Fibroblast of skin of right quadriceps (primary cell): Measurements from ENCODE around the gene GALNTL6.

Source experiments
- DNase-seq: peaks from one replicate; pipeline ENCODE4 v3.0.0-alpha.2; 2013

The GALNTL6 gene

GRCh38 chr4:171889681-171890080 is 76.5 kb downstream of the GALNTL6 start:
- DNase-seq: no peak

GRCh38 chr4:171891038-171891437 is 77.8 kb downstream of the GALNTL6 start:
- DNase-seq: no peak

DNA sequence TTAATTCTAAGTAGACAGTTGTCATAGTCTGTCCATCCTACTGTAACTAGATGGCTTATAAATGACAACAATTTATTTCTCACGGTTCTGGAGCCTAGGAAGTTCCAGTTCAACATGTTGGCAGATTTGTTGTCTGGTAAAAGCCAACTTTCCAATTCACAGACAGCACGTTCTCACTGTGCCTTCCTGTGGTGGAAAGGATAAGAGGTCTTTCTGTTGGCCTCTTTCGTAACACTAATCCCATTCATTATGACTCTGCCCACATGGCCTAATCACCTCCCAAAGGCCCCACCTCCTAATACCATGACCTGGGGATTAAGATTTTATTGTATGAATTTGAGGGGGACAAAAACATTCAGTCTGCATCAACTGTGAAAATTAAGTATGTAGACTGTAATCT is 83.2 kb downstream of the GALNTL6 start:
- DNase-seq: no peak

DNA sequence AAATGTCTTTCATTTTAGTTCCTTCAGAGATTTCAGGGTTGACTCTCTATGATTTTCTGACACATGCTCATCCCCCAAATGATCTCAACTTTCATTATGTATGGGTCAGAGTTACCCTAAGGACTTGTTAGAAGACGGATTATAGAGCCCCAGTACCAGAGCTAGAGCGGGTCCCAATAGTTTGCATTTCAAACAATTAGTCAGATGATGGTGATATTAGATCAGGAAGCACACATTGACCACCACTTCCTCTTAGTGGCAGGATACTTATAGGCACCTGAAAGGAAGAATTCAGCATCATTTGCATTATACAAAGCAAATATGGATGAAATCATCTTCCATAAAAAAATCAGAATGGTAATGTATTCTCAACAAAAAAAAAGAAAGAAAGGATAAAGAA is 106.1 kb downstream of the GALNTL6 start:
- DNase-seq: no peak

- no peak for DNase-seq
Measured at GRCh38 chr4:171920901-171921300, 107.7 kb downstream of the GALNTL6 start.

GRCh38 chr4:171924746-171925376 is 111.7 kb downstream of the GALNTL6 start:
- DNase-seq: peak; percentile 20

DNA sequence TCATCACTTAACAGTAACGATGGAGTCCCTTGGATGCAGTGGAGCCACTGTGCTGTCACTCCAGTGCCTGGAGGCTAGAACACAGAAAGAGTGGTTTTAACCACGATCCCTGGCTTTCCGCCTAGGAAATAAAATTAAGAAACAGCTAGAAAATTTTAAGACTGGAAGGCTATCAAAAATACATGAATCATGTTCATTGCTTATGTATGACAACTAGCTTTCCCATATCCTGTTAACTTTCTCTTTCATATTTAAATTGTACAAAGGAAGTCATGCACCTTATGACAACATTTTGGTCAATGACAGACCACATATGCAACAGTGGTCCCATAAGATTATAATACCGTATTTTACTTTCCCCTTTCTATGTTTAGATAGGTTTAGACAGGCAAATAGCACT is 115.1 kb downstream of the GALNTL6 start:
- peak; percentile 18 for DNase-seq

DNA sequence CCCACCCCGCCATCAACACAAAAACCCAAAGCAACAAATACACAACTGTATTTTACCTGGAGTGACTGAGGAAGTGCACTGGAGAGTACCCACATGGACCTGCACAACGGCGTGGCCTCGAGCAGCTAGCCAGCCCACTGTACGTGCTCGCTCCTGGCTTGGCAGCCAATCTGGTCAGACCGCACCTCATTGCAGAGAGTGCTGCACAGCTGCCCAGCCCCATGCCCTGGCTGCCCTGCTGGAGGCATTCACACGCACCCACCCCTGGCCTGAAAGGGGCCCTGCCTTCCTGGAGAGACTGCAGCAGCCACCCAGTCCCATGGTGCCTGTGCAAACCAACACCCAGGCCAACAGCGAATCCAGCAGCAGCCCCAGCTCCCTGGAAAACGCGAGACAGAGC is 116.3 kb downstream of the GALNTL6 start:
- DNase-seq: no peak

GRCh38 chr4:171929907-171930306 is 116.7 kb downstream of the GALNTL6 start:
- no peak for DNase-seq

DNA sequence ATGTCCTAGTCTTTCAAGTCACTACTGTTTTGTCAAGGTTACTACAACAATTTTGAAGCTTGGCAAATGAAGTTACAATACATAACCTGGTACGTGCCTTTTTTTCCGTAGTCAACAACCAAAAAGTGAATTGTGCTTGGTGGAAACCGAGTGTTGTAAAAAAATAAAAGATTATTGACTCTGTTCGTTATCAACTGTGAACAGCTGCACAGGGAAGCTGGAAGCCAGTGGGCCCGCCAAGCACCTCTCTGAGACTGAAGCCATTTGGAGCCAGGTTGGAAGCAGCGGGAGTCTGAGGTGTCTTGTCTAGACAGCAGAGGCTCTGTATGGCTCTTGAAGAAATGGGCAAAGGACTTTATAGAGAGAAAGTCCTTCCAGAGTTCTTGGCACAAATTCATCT is 119.0 kb downstream of the GALNTL6 start:
- no peak for DNase-seq

DNA sequence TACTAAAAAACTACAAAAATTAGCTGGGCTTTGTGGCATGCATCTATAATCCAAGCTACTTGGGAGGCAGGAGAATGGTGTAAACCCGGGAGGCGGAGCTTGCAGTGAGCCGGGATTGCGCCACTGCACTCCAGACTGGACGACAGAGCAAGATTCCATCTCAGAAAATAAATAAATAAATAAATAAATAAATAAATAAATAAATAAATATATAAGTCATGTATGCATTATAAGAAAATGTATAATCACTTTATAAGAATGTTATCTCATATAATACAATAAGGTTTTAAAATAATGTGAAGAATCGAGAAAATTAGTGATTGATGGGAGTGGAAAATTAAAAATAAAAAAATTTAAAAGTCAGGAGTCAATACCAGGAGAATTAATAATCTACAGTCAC is 127.5 kb downstream of the GALNTL6 start:
- DNase-seq: no peak

DNA sequence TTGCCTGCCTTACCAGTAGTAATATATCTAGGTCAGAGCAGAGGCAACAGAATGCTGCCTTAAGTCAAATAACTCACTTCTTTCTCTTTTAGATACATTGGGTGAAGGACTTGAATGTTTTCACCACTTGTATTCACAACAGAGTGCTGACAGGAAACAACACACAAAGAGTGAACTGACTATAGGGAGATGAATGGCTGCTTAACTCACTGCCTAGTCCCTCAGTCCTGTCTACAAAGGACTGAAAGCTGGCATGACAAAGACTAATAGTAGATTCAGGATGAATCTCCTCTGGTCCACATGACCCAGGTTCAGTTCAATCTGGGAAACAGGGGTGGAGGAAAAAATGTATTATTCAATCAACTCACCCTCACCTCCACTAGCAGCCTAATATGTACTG is 134.2 kb downstream of the GALNTL6 start:
- DNase-seq: no peak

DNA sequence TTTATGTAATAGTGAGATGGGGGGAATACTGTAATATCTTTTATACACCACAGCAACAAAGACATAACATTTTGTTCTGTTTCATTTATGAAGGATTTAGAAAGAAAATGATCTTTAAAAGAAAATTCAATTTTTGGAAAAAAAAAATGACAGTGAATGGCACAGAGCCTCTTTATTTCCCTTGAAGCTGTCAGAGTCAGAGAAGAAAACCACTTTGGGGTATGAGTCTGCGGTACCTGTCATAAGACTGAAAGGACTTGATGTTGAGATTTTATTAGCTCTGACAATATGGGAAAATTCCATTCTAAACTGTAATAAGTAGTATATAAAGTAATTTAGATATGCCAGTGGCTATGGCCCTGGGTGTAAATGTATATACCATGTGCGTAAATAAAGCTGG is 134.8 kb downstream of the GALNTL6 start:
- no peak for DNase-seq

- DNase-seq: peak; percentile 3
Measured at GRCh38 chr4:171954650-171955049, 141.4 kb downstream of the GALNTL6 start.

GRCh38 chr4:171956678-171957077 is 143.5 kb downstream of the GALNTL6 start:
- DNase-seq: peak; percentile 5

- DNase-seq: no peak
Measured at GRCh38 chr4:171962110-171962509, 148.9 kb downstream of the GALNTL6 start.

GRCh38 chr4:171966356-171966755 is 153.2 kb downstream of the GALNTL6 start:
- DNase-seq: no peak

DNA sequence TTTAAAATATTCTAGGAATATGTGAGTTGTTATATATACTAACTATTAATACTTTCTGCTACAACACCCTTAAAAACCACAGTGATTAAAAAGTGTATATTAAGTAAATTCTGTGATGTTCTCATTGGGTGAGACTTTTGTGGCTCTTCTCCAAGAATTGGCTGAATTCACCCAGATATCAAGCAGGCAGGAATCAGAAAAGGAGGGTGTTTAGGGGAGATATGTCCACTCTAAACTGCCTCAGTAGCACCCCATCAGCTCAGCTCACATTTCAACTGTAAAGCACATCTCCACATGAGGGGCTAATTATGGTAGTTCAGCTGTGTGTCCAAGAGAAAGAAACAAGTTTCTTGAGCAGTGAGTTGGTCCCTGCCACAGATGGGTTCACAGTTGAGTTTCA is 165.0 kb downstream of the GALNTL6 start:
- DNase-seq: no peak

DNA sequence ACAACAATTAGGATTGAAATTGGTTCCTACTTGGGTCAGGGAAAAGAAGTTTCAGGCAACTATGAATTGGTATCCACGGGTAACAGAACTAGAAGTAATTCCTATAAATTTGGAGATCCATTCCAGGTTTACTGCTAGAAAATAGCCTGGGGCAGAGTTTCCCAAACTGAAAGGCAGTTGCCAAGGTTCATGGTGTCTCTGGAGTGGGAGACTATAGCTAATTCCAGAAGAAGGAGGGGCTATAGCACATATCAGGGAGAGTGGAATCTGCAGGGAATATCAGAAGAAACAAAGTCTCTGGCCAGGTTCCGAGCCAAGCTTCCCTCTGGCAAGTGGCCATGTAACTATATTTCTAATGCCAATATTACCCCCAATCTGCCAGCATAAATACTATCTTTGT is 166.3 kb downstream of the GALNTL6 start:
- DNase-seq: no peak

DNA sequence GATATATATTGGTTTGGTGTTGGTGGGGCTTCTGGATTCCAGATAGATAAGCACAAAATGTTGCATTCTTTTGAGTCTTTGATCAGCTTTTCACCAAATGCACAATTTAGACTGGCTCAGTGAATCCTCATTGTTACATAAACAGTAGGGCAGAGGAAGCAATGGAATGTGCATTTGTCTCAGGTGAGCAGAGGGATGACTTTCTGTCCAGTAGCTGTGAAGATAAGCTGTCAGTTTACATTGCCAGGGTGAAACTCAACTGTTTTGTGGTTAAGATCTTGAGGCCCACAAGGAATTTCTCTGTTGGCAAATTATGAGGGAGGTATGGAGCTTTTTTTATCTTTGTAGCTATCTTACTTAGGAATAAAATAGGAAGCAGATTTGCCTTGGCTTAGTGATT is 168.0 kb downstream of the GALNTL6 start:
- DNase-seq: no peak

- DNase-seq: no peak
Measured at GRCh38 chr4:171983935-171984805, 171.0 kb downstream of the GALNTL6 start.

- no peak for DNase-seq
Measured at GRCh38 chr4:171985129-171985528, 171.9 kb downstream of the GALNTL6 start.

DNA sequence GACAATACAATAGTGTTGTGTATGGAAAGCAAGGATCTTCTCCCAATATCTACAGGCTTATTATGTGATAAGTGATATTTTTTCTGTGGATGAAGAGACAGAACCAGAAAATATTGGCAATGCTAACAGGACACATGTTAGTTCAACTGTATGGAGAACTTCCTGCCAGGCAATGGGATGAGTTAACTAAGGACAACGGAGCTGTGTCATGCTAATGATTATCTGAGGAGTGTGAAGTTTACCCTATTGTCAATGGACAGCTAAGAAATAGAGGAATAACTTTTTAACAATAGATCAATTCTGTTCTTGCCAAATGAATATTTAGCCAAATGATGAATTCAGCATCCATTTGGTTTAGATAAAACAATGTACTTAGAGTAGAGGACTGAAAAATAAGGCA is 180.0 kb downstream of the GALNTL6 start:
- no peak for DNase-seq

DNA sequence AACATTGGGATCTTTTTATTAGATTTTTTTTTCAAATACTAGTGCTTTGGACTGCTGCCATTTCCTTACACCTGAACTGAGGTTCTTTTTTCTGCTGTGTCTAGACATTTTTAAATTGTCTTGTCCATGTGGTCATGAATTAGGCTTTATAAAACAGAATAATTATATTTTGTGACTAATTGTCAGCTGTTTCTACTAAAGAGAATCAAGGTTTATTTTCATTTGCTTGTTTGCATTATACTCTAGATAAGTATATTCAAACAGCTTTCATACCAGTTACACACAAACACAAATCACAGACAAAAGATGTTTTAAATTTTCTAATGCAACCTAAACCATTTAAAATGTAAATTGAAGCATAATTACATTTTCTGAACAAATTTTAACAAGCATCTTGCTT is 194.7 kb downstream of the GALNTL6 start:
- DNase-seq: no peak
